GM12891 (cell line): ENCODE data around the gene ELOVL2.

Experiments used
- POLR2A ChIP-seq: IDR thresholded peaks from 2 replicates; pipeline ENCODE4 v1.6.1; 2011; ENCODE audit warnings: low read depth, low read length, control low read depth
- POLR2AphosphoS5 ChIP-seq: IDR thresholded peaks from 2 replicates; pipeline ENCODE4 v1.6.1; 2011; ENCODE audit warnings: low read depth, low read length, control low read depth
- TAF1 ChIP-seq: IDR thresholded peaks from 2 replicates; pipeline ENCODE4 v1.6.1; 2011; ENCODE audit warnings: low read depth, low read length, control low read depth

GRCh38 chr6:11028959-11029358 lies 15.1 kb downstream of the ELOVL2 start:
- TF ChIP-seq POLR2A (no peak), TAF1 (no peak), POLR2AphosphoS5 (no peak)
